ENCODE measurements around the gene KIRREL3. TPM values are rescaled to one million over a fixed set of nuclear protein-coding genes. Genes with fewer than 3 reads are reported as not detected.

Gene KIRREL3
- total and polyA plus RNA-seq, 9 of the 15 experiments (the other 6 are each of a cell fraction or from before 2014, with no cell fraction given): 0.04 to 0.10 TPM; not detected in 7

GRCh38 chr11:126711977-126712625 is 288.5 kb downstream of the KIRREL3 start (continued):
- TF ChIP-seq, protein P1, sequence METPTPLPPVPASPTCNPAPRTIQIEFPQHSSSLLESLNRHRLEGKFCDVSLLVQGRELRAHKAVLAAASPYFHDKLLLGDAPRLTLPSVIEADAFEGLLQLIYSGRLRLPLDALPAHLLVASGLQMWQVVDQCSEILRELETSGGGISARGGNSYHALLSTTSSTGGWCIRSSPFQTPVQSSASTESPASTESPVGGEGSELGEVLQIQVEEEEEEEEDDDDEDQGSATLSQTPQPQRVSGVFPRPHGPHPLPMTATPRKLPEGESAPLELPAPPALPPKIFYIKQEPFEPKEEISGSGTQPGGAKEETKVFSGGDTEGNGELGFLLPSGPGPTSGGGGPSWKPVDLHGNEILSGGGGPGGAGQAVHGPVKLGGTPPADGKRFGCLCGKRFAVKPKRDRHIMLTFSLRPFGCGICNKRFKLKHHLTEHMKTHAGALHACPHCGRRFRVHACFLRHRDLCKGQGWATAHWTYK (CRISPR knock-in tag; IDR thresholded peaks at IDR 0.05): no peak
- TF ChIP-seq CREB1 (IDR thresholded peaks at IDR 0.05): no peak
- no peak for TF ChIP-seq CREB1 (CRISPR knock-in tag; IDR thresholded peaks at IDR 0.05)
- no peak for TF ChIP-seq IRF2 (CRISPR knock-in tag; IDR thresholded peaks at IDR 0.05)
- TF ChIP-seq, protein P2, sequence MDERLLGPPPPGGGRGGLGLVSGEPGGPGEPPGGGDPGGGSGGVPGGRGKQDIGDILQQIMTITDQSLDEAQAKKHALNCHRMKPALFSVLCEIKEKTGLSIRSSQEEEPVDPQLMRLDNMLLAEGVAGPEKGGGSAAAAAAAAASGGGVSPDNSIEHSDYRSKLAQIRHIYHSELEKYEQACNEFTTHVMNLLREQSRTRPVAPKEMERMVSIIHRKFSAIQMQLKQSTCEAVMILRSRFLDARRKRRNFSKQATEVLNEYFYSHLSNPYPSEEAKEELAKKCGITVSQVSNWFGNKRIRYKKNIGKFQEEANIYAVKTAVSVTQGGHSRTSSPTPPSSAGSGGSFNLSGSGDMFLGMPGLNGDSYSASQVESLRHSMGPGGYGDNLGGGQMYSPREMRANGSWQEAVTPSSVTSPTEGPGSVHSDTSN (CRISPR knock-in tag; IDR thresholded peaks at IDR 0.05; ENCODE audit: low read depth): no peak
- TF ChIP-seq, protein P2 (tag; conservative IDR thresholded peaks at IDR 0.05; ENCODE audit: low read depth): 0 out of 2 replicates have a peak, but pooled peaks have one; percentile 28
- no peak for TF ChIP-seq ZNF584 (CRISPR knock-in tag; IDR thresholded peaks at IDR 0.05; ENCODE audit: low read depth)
- TF ChIP-seq ZNF133 (CRISPR knock-in tag; IDR thresholded peaks at IDR 0.05): no peak
- peak; percentile 71 for TF ChIP-seq CBFA2T2 (conservative IDR thresholded peaks at IDR 0.05)
- no peak for TF ChIP-seq HEY1 (CRISPR knock-in tag; IDR thresholded peaks at IDR 0.05; ENCODE audit: borderline replicate concordance)
- no peak for TF ChIP-seq PHTF2 (CRISPR knock-in tag; IDR thresholded peaks at IDR 0.05)
- no peak for TF ChIP-seq ZNF764 (CRISPR knock-in tag; IDR thresholded peaks at IDR 0.05; ENCODE audit: low read depth)
- TF ChIP-seq FOSL1 (tag; conservative IDR thresholded peaks at IDR 0.05): peak; percentile 38; the same call in 1 of the 2 replicates
- peak; percentile 81 for TF ChIP-seq CBFA2T3 (IDR thresholded peaks at IDR 0.05)
- no peak for TF ChIP-seq L3MBTL2 (IDR thresholded peaks at IDR 0.05)
- TF ChIP-seq, protein P3, sequence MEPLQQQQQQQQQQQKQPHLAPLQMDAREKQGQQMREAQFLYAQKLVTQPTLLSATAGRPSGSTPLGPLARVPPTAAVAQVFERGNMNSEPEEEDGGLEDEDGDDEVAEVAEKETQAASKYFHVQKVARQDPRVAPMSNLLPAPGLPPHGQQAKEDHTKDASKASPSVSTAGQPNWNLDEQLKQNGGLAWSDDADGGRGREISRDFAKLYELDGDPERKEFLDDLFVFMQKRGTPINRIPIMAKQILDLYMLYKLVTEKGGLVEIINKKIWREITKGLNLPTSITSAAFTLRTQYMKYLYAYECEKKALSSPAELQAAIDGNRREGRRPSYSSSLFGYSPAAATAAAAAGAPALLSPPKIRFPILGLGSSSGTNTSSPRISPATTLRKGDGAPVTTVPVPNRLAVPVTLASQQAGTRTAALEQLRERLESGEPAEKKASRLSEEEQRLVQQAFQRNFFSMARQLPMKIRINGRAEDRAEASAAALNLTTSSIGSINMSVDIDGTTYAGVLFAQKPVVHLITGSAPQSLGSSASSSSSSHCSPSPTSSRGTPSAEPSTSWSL (CRISPR knock-in tag; IDR thresholded peaks at IDR 0.05; ENCODE audit: borderline replicate concordance): no peak
- no peak for TF ChIP-seq CBFB (CRISPR knock-in tag; IDR thresholded peaks at IDR 0.05)
- no peak for TF ChIP-seq MTF1 (CRISPR knock-in tag; IDR thresholded peaks at IDR 0.05; ENCODE audit: borderline replicate concordance)
- TF ChIP-seq NFIC (IDR thresholded peaks at IDR 0.05): peak; percentile 27; the same call in 1 of the 2 replicates
- no peak for TF ChIP-seq DMBX1 (CRISPR knock-in tag; IDR thresholded peaks at IDR 0.05; ENCODE audit: borderline replicate concordance)
- TF ChIP-seq KAT2B (IDR thresholded peaks at IDR 0.05; ENCODE audit: low read depth, low read length): no peak
- TF ChIP-seq SRSF1 (IDR thresholded peaks at IDR 0.05; ENCODE audit: low read depth, low read length): no peak
- TF ChIP-seq U2AF2 (optimal IDR thresholded peaks at IDR 0.05; ENCODE audit: low read depth, low read length): no peak
- TF ChIP-seq TAF1 (IDR thresholded peaks at IDR 0.05; ENCODE audit: control insufficient read depth, extremely low read depth, insufficient read depth, low read length, severe bottlenecking): no peak
- no peak for TF ChIP-seq SOX6 (IDR thresholded peaks at IDR 0.05)
- no peak for TF ChIP-seq BCOR (IDR thresholded peaks at IDR 0.05)

Data from K562 (cell line).